Gastrocnemius medialis (tissue), 4 donors: ENCODE results near the gene UNC13C. TPM values are rescaled to one million over a fixed set of nuclear protein-coding genes. Genes with fewer than 3 reads are reported as not detected.

Experiments
- ATAC-seq, 2 donors: fragments of 150-250 bp; one replicate each; pipeline ENCODE4 v1.9.1; 2016
- DNase-seq, 2 donors: peaks; one replicate each; pipeline ENCODE4 v3.0.0-alpha.2; 2019
- H3K27ac ChIP-seq, 4 donors: fragments of 200-600 bp; sonication (generic); 1 replicate in 1 of 4; 2 replicates in 3 of 4; pipeline ENCODE4 v1.5.1; 2016 to 2018; ENCODE audit warnings: mild to moderate bottlenecking in 2 of 4, moderate library complexity in 1 of 4
- H3K27me3 ChIP-seq, 3 donors: fragments of 200-600 bp; sonication (generic) in 2 of 3; 1 replicate in 1 of 3; 2 replicates in 2 of 3; pipeline versions ENCODE4 v1.5.1 to v1.6.0; 2016 to 2019; ENCODE audit warnings: mild to moderate bottlenecking in 1 of 3, moderate library complexity in 1 of 3
- H3K36me3 ChIP-seq, 2 donors: fragments of 200-600 bp; sonication (generic) in 1 of 2; one replicate each; pipeline ENCODE4 v1.5.1; 2017 to 2018
- H3K4me1 ChIP-seq, 2 donors: fragments of 200-600 bp; sonication (generic) in 1 of 2; one replicate each; pipeline ENCODE4 v1.5.1; 2016 to 2017; ENCODE audit warnings: mild to moderate bottlenecking in 2 of 2
- H3K4me3 ChIP-seq, 4 donors: fragments of 200-600 bp; sonication (generic) in 3 of 4; 1 replicate in 1 of 4; 2 replicates in 3 of 4; pipeline ENCODE4 v1.5.1; 2016 to 2019; ENCODE audit warnings: mild to moderate bottlenecking in 2 of 4
- H3K9me3 ChIP-seq, 3 donors: fragments of 200-600 bp; sonication (generic) in 2 of 3; 1 replicate in 1 of 3; 2 replicates in 2 of 3; pipeline ENCODE4 v1.5.1; 2016 to 2019
- POLR2A ChIP-seq, 2 donors: fragments of 450-650 bp; IDR thresholded peaks; one replicate each; pipeline ENCODE4 v1.6.1; 2017; ENCODE audit warnings: antibody characterized with exemption in 2 of 2, mild to moderate bottlenecking in 2 of 2, moderate library complexity in 2 of 2
- in situ Hi-C, 4 donors: fragments of 200-750 bp; cut with MboI; loops; one replicate each; pipeline versions ENCODE4 v1.15.0 to v1.8.0; 2017; ENCODE audit warnings: low sequenced_read_pairs in 4 of 4
- intact Hi-C: fragments of 100-400 bp; cut with DNase I; formaldehyde crosslinking; loops from one replicate; pipeline ENCODE4 v1.15.1; 2023; ENCODE audit warnings: low total_unique reads
- total RNA-seq, 4 donors: library from RNA; depleted of rRNA; stranded (reverse); fragments of >200 nt; gene quantifications; one replicate each; pipeline versions ENCODE4 v1.1.0 to v1.2.3, GENCODE V29; 2016
- TF ChIP-seq, protein P1 (sequence below), 5 experiments: fragments of 450-650 bp in 3 of 5; fragments of 200-600 bp in 2 of 5; sonication (generic) in 2 of 5; IDR thresholded peaks in 4 of 5; conservative IDR thresholded peaks in 1 of 5; 1 replicate in 4 of 5; 2 replicates in 1 of 5; pipeline ENCODE4 v1.5.1; 2016 to 2019; ENCODE audit warnings: antibody characterized with exemption in 5 of 5, mild to moderate bottlenecking in 3 of 5, moderate library complexity in 3 of 5

Gene UNC13C
- total RNA-seq, 4 donors from 2014 or later, result 2.5 to 6.6 (median 3.6) TPM

GRCh38 chr15:54321426-54321825, 343.2 kb downstream of the UNC13C start:
- DNase-seq (no peak), ATAC-seq (no peak)
- Histone ChIP-seq H3K27me3 (no peaks in the 10 kb centered on the region), H3K27ac (no peak overlapping the region), H3K36me3 (no peaks in the 10 kb centered on the region), H3K4me1 (no peaks in the 10 kb centered on the region), H3K9me3 (no peaks in the 10 kb centered on the region), H3K4me3 (no peak overlapping the region)
- intact Hi-C loops (no loop called here), in situ Hi-C loops (no loop called here)
- no peak for TF ChIP-seq POLR2A (IDR thresholded peaks at IDR 0.05)
- TF ChIP-seq, protein P1, sequence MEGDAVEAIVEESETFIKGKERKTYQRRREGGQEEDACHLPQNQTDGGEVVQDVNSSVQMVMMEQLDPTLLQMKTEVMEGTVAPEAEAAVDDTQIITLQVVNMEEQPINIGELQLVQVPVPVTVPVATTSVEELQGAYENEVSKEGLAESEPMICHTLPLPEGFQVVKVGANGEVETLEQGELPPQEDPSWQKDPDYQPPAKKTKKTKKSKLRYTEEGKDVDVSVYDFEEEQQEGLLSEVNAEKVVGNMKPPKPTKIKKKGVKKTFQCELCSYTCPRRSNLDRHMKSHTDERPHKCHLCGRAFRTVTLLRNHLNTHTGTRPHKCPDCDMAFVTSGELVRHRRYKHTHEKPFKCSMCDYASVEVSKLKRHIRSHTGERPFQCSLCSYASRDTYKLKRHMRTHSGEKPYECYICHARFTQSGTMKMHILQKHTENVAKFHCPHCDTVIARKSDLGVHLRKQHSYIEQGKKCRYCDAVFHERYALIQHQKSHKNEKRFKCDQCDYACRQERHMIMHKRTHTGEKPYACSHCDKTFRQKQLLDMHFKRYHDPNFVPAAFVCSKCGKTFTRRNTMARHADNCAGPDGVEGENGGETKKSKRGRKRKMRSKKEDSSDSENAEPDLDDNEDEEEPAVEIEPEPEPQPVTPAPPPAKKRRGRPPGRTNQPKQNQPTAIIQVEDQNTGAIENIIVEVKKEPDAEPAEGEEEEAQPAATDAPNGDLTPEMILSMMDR (IDR thresholded peaks at IDR 0.05 in 4 of 5, conservative IDR thresholded peaks at IDR 0.05 in 1 of 5), result no peak

GRCh38 chr15:54322341-54322740, 344.1 kb downstream of the UNC13C start:
- Histone ChIP-seq H3K36me3 (no peaks in the 10 kb centered on the region), H3K4me3 (no peak overlapping the region), H3K4me1 (no peaks in the 10 kb centered on the region), H3K27me3 (no peaks in the 10 kb centered on the region), H3K9me3 (no peaks in the 10 kb centered on the region), H3K27ac (no peak overlapping the region)
- ATAC-seq (no peak), DNase-seq (no peak)
- in situ Hi-C loops, result no loop called here
- TF ChIP-seq, protein P1 (IDR thresholded peaks at IDR 0.05 in 4 of 5, conservative IDR thresholded peaks at IDR 0.05 in 1 of 5), result no peak
- TF ChIP-seq POLR2A (IDR thresholded peaks at IDR 0.05), result no peak
- intact Hi-C loops, result no loop called here

DNA sequence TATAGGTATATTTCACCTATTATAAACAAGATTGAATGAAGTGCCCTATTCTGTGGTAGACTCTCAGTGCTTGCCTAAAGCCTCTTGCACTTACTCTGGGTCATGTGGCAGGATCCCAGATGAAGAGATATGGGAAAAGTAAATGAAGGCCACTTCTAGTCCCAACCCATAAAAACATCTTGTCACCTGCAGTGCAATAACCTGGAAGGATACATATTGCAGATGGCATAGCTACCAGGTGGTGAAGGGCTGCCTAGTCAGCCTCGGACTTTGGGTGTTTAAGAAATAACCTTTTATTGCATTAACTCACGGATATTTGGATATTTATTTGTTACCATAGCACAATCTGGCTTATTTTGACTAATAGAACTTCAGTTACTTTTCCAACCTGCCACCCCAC, 367.1 kb downstream of the UNC13C start:
- H3K27ac ChIP-seq, result no peak overlapping the region
- no peaks in the 10 kb centered on the region for H3K9me3 ChIP-seq
- intact Hi-C loops (no loop called here), in situ Hi-C loops (no loop called here)
- no peak for DNase-seq
- ATAC-seq, result no peak
- H3K27me3 ChIP-seq, result no peaks in the 10 kb centered on the region
- H3K4me1 ChIP-seq, result no peaks in the 10 kb centered on the region
- no peak for TF ChIP-seq POLR2A (IDR thresholded peaks at IDR 0.05)
- H3K36me3 ChIP-seq, result no peaks in the 10 kb centered on the region
- H3K4me3 ChIP-seq, result no peak overlapping the region

GRCh38 chr15:54345827-54346226, 367.6 kb downstream of the UNC13C start:
- H3K36me3 ChIP-seq, result no peaks in the 10 kb centered on the region
- H3K27me3 ChIP-seq, result no peaks in the 10 kb centered on the region
- intact Hi-C loops, result no loop called here
- in situ Hi-C loops, result no loop called here
- no peak overlapping the region for H3K4me3 ChIP-seq
- H3K4me1 ChIP-seq, result no peaks in the 10 kb centered on the region
- TF ChIP-seq POLR2A (IDR thresholded peaks at IDR 0.05), result no peak
- H3K27ac ChIP-seq, result no peak overlapping the region
- DNase-seq, result no peak
- no peaks in the 10 kb centered on the region for H3K9me3 ChIP-seq
- ATAC-seq, result no peak

DNA sequence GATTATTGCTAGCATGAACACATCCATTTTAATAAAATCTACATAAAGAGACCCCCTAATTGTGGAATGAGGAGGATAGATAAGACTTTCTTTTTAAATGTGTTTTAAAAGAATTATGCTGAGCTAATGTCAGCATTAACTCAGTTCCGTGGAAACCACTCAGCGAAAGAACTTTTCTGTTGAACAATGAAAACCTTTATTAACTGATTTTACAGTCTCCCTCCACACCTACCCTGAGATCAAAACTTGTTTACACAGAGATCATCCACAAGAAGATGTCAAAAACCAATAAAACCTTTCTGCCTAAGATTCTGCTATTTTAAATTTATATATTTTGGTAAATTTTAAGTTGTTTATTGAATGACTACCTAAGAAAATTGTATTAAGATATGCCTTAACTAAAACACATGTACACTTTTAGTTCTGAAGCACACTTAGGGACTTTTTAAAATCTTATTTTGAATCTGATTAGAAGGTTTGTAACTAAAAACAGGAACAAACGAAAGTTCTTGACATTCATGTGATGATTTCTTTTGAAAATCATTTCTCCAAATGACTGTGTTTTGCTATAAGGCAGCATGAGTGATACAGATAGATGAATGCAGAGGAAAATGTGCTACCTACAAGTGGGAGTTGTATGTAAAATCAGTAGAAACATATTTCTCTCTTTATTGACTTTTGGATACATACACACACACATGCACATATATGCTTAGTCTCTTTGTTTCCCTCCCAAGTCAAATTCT, 369.0 kb downstream of the UNC13C start:
- no peak for DNase-seq
- H3K36me3 ChIP-seq, result no peaks in the 10 kb centered on the region
- no peaks in the 10 kb centered on the region for H3K4me1 ChIP-seq
- no peaks in the 10 kb centered on the region for H3K27me3 ChIP-seq
- no peak overlapping the region for H3K4me3 ChIP-seq
- TF ChIP-seq, protein P1 (IDR thresholded peaks at IDR 0.05 in 4 of 5, conservative IDR thresholded peaks at IDR 0.05 in 1 of 5), result no peak
- no peak for TF ChIP-seq POLR2A (IDR thresholded peaks at IDR 0.05)
- intact Hi-C loops, result no loop called here
- in situ Hi-C loops, result no loop called here
- H3K27ac ChIP-seq, result no peak overlapping the region
- ATAC-seq, result no peak
- no peaks in the 10 kb centered on the region for H3K9me3 ChIP-seq
